ENCODE measurements around the gene PCDHGA2.

GRCh38 chr5:141349917-141350619, 11.5 kb downstream of the PCDHGA2 start, which contains the start of gene PCDHGB1:
- TF ChIP-seq CTCF (conservative IDR thresholded peaks at IDR 0.05; ENCODE audit: low read depth, low read length), result no peak
- no peak for TF ChIP-seq EZH2 (IDR thresholded peaks at IDR 0.05; ENCODE audit: low read length, unreplicated experiment)
